Epithelial cell of prostate (primary cell): ENCODE data around the gene ZNF281.

Source experiments
- DNase-seq: peaks from one replicate; pipeline ENCODE4 v3.0.0-alpha.2; 2011; ENCODE audit warnings: low read depth, low spot score
- H3K27ac ChIP-seq: fragments of 450-650 bp; 2 replicates; pipeline ENCODE4 v1.5.1; 2017; ENCODE audit warnings: mild to moderate bottlenecking

The ZNF281 gene

DNA sequence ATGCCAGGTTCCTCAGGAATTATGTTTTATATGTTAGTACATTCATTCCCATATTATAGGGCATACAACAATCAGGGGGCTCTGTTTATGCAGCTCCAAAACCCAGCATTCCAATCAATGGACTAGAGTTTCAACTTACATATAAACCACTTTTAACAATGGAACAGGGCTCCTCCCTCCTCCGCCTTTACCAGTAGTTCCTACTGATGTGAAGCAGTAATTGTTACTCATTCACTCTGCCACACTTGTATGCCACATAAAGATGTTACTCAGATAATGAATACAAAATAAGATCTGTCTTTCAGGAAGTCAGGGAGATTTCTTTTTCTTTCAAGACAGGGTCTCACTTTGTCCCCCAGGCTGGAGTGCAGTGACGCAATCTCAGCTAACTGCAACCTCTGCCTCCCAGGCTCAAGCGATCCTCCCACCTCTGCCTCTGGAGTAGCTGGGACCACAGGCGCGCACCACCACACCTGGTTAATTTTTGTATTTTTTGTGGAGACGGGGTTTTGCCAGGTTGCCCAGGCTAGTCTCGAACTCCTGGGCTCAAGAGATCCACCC, 17.1 kb downstream of the ZNF281 start:
- no peak for DNase-seq
- H3K27ac ChIP-seq, result no peak overlapping the region

DNA sequence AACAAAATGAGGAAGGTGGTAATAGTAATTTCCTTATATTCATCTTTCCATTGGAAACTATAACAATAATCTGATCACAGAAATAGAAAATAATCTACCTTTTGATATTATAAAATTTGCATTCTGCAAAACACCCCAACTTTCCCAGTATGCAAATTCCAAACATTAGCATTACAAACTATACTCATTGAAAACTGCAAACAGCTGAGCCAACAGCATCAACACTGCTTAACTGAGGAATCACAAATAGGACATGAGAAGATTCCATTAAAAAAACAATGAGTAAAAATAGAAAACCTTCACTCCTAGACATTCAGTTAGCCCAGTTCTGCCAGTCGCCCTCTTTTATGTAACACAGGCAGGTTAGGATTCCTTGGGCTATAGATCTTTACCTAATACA, 18.1 kb downstream of the ZNF281 start:
- H3K27ac ChIP-seq, result no peak overlapping the region
- DNase-seq, result no peak

DNA sequence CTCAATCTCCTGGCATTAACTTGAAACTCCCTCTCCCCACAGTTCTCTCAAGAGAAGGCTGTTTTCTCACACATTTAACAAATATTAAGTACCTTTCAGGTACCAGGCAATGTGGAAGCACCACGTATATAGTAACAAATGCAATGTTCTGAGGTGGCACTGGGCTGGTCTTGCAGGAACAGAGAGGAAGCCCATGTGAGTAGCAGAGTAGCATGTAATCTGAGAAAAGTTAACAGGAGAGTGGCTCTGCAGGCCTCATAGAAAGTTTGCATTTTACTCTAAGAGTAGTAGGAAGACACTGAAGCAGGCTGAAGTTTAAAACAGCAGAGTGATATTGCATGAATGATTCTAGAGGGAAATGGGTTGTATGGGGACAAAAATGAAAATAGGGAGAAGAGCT, 21.0 kb downstream of the ZNF281 start:
- no peak overlapping the region for H3K27ac ChIP-seq
- DNase-seq, result no peak

DNA sequence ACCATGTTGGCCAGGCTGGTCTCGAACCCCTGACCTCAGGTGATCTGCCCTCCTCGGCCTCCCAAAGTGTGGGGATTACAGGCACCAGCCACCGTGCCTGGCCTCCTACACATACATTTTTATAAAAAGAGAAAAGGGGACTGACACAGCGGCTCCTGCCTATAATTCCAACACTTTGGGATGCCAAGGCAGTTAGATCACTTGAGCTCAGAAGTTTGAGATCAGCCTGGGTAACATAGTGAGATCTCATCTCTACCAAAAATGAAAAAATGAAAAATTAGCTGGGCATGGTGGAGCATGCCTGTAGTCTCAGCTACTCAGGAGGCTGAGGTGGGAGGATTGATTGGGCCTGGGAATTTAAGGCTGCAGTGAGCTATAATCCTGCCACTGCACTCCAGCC, 23.4 kb downstream of the ZNF281 start:
- no peak for DNase-seq
- H3K27ac ChIP-seq, result no peak overlapping the region

DNA sequence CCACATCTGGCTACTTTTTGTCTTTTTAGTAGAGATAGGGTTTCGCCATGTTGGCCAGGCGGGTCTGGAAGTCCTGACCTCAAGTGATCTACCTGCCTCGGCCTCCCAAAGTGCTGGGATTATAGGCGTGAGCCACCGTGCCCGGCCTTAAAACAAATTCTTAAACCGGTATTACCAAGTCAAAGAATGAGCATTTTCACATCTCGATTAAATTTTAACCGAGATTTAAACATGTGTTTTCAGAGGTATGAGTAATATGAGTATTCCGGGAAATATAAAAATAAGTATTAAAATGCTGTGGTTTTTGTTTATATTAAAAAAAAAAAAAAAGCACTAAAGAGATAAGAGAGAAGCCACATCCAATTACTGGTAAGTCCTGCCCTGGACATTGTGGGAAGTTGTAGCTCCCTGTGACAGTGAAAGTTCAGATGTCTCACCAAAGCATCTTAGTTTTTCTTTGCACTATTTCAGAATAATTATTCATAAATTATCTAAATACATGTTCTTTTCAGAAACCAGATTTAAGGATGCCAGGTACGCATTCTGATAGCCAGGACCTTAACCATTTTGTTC, 24.9 kb downstream of the ZNF281 start:
- H3K27ac ChIP-seq, result no peak overlapping the region
- DNase-seq, result no peak

DNA sequence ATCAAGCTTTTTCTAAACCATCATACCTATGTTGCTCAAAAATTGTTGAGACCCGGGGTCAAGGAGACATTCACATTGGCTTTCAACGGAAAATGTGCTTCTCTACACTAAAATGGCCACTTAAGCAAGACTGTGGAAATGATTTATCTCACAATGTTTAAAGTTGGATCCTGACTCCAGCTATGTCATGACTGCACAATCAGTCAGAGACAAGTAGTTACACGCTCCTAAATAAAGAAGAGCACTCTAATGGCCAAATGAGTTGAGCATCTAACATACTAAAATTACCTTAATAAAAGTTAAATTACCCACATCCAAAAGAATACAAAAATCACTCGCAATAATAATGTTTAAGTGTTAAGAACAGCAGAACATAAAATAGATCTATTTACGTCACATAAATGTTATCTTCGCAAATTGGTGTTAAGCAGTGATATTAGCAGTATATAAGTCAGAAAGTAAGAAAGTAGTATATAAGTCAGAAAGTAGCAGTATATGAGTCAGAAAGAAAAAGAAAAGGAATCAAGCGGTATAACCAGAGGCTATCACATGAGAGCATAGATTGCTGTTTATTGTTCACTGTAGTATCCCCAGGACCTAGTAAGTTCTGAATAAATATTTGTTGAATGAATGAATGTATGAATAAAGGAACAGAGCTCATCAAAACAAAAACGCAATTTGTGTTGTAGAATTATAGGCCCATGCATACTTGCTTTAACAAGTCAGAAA, 28.4 kb downstream of the ZNF281 start:
- DNase-seq, result peak; percentile 64
- peak overlapping the region; percentile 87 for H3K27ac ChIP-seq

DNA sequence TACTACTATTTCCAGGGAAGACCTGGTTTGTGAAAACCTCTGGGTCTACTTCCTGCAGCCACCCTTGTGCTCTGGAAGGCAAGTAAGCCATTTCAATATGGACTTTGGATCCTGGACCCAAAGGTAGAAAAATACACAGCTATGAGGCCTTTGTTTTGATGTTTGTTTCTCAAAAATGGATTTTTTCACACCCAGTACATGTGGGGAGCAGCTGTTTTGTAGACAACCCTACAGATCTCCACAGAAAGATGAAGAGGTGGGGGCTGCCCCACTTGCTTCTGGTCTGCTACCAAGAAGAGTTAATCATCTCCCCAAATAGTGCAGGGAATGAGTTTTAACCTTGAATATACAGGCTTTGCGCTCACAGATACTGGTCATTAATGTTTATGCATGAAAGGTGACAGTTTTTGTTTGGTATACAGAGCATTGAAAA, 29.2 kb downstream of the ZNF281 start:
- no peak for DNase-seq
- H3K27ac ChIP-seq, result peak overlapping the region; percentile 87

DNA sequence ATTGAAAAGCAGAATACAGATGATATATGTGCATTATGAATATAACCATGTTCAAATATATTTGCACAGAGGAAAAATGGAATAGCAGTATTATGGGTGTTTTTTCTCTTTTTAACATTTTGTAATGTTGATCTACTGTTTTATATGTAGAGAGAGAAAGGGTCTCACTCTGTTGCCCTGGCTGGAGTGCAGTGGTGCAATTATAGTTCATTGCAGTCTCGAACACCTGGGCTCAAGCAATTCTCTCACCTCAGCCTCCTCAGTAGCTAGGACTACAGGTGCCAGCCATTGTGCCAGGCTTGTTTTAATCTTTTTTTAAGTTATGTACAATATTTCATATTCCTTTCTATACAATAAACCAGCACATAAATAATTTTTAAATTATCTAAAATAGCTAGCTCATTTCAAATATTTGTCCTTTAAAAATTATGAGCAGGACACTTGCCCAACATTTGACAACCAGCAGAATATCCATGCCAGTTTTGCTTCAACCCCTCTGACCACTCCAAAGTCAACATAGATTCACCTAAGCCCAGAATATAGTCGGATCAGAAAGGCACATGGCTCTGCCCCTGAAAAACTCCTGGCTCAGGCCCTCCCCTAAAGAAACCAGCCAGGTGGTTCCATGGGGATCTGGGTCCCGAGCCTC, 29.8 kb downstream of the ZNF281 start:
- H3K27ac ChIP-seq, result peak overlapping the region; percentile 87

DNA sequence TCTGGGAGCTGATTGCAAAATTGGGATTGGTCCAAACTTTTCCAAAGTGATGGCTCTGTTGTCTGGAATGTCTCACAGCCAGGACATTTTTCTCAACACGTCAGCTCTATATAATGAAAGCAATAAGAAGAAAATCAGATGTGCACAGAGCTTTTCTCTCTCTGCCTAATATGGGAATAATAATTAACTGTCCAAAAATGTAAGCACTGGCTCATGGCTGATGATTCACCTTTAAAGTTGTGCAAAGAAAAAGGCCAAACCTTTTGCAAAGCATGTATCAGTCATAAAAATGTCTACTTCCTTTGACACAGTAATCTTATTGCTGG, 30.4 kb downstream of the ZNF281 start:
- H3K27ac ChIP-seq, result peak overlapping the region; percentile 87
- peak; percentile 49 for DNase-seq

More for the DNA sequence above, 29.8 kb downstream of the ZNF281 start:
- no peak for DNase-seq

DNA sequence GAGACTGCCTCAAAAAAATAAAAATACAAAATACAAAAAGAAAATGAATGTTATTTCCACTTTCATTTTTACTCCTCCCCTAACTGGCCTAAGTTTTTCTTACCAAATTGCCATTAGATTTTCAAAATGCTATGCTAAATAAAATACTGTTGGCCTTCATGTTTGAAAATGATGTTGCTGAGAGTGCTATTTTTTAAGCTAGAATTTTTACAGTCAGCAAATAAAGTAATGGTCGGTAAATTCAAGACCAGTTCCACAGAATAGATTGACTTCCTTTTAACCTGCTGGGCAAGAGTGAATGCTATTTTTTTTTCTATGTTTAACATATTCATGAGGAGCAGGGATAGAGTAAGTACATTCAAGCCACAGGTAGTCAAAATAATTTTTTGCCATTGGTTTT, 31.7 kb downstream of the ZNF281 start:
- H3K27ac ChIP-seq, result peak overlapping the region; percentile 87
- no peak for DNase-seq

DNA sequence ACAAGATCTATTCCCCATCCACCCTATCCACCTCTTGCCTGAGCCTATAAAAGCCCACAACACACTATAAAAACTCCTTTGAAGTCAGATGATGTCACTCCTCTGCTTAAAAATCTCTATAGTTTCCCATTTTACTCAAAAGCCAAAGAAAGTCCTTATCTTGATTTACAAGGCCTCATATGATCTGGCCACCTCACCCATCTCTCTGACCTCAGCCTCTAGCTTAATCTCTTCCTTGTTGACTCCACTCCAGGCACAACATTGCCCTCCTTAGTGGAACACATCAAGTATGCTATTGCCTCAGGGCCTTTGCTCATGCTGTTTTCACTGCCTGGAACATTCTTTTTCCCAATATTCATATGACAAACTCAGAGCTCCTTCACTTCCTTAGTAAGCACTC, 33.3 kb downstream of the ZNF281 start:
- peak; percentile 74 for DNase-seq
- H3K27ac ChIP-seq, result peak overlapping the region; percentile 87

DNA sequence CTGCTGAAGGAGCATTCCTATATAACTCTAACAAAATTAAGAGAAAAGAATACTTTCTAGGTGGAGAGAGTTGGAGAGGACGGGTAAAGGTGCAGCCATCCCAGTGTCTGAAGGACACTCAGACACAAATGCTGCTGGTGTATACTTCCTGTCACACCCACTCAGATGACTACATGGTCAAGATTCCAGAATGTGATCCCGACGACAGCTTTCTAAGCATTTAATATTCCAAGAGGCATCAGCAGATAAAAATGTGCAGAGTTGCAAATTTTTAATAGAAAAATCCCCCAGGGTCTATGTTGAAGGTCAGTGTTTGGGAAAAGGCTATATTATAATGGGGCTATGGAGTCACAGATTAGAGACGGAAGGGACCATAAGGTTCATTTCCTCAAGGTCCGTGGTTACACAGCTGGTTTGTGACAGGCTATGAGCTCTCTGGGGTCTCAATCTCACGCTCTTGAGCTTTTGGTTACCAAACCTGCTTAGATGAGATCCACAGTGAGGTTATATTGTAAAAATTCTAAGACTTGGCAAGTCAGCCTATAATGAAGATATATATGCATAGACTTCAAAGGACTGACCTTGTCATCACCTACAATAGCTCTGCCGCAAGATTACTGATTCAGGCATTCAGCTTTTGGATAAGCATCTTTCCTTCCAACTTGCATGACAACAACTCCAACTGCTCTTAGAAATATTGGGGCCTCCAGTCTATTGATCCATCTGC, 35.1 kb downstream of the ZNF281 start:
- peak overlapping the region; percentile 4 for H3K27ac ChIP-seq
- no peak for DNase-seq

DNA sequence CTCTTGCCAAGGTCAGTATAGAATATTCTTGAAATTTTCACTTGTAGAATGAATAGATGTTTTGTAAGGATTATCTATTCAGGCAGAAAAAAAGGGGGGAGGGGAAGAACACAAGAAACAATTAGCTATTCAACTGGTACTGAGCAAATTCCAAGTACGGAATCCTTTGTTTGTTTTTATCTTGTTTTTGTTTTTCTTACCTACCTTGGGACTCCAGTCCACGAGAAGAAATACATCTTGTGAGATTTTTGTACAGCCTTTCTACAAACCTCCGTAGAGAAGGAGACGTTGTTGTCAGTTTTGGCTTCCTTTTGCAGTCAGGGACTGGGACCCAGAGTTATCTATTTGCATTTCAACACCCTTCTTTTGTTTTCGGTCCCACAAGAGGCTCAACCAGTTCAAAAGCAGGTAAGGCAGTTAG, 36.0 kb downstream of the ZNF281 start:
- H3K27ac ChIP-seq, result peak overlapping the region; percentile 4
- DNase-seq, result no peak

DNA sequence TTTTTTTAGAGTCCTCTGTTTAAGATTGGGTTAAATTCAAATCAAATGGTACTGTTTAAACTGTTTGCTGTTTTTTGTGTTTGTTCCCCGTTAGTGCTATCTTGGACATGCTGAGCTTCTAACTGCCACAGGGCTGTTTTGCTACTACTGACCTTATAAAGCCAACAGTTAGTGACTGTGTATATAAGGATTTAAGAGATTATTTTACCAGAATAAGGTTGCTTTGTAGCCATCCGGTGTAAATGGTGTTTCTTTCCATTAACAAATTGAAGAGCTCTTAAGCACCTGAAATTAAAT, 37.0 kb downstream of the ZNF281 start:
- no peak for DNase-seq
- peak overlapping the region; percentile 44 for H3K27ac ChIP-seq

DNA sequence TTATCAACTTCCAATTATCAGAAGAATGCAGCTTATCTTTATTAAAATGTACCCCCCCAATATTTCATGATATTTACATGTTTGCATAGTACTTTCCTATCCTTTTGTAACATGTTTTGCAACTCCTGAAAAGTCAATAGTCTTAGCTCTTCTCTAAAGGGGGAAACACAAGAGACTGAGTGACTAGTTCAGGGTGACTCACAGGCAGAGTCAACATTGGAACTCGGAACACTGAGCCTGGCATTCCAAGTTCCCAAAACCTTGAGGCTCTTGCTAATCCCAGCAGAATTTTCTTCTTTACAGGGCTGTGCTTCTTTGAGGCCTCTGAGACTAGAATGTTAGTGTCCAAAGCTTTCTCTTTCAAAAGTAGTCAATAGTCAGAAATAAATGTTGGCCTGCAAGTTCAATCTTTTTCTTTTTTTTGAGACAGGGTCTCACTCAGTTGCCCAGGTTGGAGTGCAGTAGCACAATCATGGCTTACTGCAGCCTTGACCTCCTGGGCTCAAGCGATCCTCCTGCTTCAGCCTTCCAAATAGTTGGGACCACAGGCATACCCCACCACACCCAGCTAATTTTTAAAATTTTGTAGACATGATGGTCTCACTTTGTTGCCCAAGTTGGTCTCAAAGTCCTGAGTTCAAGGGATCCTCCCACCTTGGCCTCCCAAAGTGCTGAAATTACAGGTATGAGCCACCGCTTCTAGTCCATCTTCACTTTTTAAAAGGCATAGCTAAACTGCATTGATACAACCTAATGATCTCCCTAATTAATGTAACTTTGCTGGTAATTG, 37.5 kb downstream of the ZNF281 start:
- DNase-seq, result peak; percentile 50
- H3K27ac ChIP-seq, result peak overlapping the region; percentile 44

DNA sequence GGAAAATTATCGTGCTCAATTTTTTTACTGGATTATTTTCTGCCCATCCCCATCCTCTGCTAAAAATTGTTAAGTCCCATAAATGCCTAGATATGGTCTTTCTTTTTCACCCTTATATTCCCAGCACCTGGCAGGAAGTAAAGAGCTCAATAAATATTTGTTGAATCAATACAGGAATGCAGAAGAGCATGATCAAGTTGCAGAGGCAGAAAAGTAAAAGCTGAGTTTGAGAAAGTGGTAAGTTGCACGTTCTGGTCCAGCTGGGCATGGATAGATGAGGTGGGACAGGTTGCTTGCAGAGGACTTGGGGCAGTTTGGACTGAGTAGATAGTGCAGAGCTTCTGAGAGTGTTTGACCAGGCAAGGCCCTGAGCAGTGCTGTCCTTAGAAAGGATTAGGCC, 40.1 kb downstream of the ZNF281 start:
- no peak overlapping the region for H3K27ac ChIP-seq
- DNase-seq, result no peak

DNA sequence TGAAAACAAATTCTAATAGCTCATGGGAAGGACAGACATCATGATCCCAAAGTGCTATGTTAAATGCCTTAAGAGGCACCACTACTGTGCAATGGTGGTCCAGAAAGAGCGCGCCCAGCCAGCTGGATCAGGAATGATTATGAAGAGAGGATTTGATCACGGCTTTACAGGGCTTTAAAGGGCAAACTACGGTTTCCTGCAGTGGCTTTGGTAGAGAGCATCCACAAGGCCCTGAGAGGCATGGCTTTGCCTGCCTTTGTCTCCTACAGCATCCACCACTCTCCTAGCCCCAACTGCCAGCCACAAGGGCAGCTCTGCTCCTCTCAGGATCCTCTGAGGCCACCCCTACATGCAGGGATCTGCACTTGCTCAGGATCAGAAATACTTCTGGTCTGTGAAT, 40.7 kb downstream of the ZNF281 start:
- no peak overlapping the region for H3K27ac ChIP-seq
- DNase-seq, result no peak

DNA sequence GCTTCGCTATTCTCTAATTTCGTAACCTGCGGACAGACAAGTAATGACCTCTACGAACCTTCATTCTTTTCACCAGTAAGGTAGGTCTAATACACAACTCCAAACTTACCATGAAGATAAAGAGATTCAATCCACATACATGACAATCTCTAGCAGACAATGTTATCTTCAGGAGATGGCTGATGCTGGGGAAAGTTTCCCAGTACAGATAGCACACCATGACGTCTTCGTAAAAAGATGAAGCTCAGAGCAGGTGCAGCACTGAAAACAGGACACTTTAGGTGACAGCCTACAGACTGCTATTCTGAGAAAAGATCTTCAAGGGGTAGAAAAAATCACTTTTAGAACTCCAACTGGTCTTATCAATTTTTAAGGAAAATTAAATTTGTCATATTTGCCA, 41.3 kb downstream of the ZNF281 start:
- DNase-seq, result no peak
- H3K27ac ChIP-seq, result no peak overlapping the region

DNA sequence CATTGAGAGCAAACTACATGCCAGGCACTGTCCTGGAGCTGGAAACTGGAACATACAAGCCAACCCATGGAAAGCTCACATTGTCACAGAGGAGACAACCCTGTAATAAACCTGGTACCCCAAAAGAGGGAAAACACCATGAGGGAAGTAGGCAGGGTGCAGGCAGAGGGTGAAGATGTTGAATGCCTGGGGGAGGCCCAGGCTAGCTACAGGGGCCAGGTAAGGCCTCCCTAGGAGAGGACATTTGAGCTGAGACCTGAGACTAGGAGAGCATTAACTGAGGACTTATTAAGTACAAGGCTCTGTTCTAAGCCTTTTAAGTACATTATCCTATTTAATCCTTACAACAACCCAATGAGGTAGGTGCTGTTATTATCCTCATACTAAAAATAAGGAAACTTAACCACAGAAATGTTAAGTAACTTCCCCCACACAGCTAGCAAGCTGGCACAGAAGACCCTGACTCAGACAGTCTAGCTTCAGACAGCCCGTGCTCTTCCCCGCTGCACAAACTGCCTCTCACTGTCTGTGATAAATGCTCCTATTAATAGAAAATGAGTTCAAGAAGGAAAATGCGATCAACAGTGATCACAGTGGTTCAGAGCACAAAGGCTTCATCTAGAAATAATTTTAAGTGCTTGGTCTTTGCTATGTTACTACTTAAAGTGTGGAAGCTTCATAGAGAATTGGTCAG, 41.8 kb downstream of the ZNF281 start:
- no peak for DNase-seq
- H3K27ac ChIP-seq, result no peak overlapping the region
